Breast epithelium (tissue), 3 donors: Measurements from ENCODE around the gene CAGE1.

Experiments used
- POLR2A ChIP-seq: fragments of 450-650 bp; IDR thresholded peaks from one replicate; pipeline ENCODE4 v1.6.1; 2016; ENCODE audit warnings: antibody characterized with exemption, mild to moderate bottlenecking, moderate library complexity
- TF ChIP-seq, protein P1 (sequence below), 3 donors: fragments of 450-650 bp; IDR thresholded peaks; one replicate each; pipeline ENCODE4 v1.5.1; 2016 to 2017; ENCODE audit warnings: antibody characterized with exemption in 3 of 3, mild to moderate bottlenecking in 3 of 3, moderate library complexity in 3 of 3

DNA sequence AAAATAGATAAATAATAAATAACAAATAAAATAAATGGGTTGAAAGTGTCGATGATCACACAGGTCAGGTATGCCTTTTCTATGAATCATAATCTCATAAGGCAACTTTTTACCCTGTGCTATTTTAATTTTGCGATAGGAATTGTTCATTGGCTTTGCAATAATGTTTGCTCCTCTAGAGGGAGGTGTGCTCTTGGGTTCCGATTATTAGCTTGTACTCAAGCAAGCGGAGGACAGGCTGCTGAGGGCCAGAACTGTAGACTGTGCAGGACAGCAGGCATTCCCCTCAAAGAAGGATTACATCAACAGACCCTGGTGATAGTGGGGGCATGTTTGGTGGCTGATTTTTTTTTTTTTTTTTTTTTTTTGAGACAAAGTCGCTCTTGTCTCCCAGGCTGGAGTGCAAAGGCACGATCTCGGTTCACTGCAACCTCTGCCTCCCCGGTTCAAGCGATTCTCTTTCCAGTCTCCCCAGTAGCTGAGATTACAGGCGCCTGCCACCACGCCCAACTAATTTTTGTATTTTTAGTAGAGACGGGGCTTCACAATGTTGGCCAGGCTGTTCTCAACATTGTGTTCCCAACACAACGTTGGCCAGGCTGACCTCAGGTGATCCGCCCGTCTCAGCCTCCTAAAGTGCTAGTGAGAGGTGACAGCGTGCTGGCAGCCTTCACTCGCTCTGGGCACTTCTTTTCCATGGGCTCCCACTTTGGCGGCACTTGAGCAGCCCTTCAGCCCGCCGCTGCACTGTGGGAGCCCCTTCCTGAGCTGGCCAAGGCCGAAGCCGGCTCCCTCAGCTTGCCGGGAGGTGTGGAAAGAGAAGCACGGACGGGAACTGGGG is 35.6 kb upstream of the CAGE1 start:
- TF ChIP-seq, protein P1, sequence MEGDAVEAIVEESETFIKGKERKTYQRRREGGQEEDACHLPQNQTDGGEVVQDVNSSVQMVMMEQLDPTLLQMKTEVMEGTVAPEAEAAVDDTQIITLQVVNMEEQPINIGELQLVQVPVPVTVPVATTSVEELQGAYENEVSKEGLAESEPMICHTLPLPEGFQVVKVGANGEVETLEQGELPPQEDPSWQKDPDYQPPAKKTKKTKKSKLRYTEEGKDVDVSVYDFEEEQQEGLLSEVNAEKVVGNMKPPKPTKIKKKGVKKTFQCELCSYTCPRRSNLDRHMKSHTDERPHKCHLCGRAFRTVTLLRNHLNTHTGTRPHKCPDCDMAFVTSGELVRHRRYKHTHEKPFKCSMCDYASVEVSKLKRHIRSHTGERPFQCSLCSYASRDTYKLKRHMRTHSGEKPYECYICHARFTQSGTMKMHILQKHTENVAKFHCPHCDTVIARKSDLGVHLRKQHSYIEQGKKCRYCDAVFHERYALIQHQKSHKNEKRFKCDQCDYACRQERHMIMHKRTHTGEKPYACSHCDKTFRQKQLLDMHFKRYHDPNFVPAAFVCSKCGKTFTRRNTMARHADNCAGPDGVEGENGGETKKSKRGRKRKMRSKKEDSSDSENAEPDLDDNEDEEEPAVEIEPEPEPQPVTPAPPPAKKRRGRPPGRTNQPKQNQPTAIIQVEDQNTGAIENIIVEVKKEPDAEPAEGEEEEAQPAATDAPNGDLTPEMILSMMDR (IDR thresholded peaks at IDR 0.05) = peak; percentile 38 to 78 (median 56)
- TF ChIP-seq POLR2A = no peak
